RWPE2 (cell line): Measurements from ENCODE around the gene SYNE1.

Experiments
- ATAC-seq: fragments of 200-7000 bp; cut with Tn5 transposase; 3 replicates; pipeline ENCODE4 v1.9.1; 2021; ENCODE audit warnings: low read depth
- DNase-seq: peaks from one replicate; pipeline ENCODE4 v3.0.0-alpha.2; 2020; ENCODE audit warnings: low spot score
- H3K27ac ChIP-seq: fragments of 450-650 bp; 2 replicates; pipeline ENCODE4 v1.5.1; 2017; ENCODE audit warnings: mild to moderate bottlenecking; ENCODE audit not compliant: poor library complexity, severe bottlenecking
- H3K27me3 ChIP-seq: fragments of 250-450 bp; sonication (Bioruptor Pico); 2 replicates; pipeline ENCODE4 v1.5.1; 2021; ENCODE audit warnings: mild to moderate bottlenecking, moderate library complexity; ENCODE audit not compliant: insufficient read depth, poor library complexity, severe bottlenecking
- H3K36me3 ChIP-seq: fragments of 250-450 bp; sonication (Bioruptor Pico); 2 replicates; pipeline ENCODE4 v1.5.1; 2020; ENCODE audit warnings: low read depth, mild to moderate bottlenecking, moderate library complexity
- H3K4me1 ChIP-seq: fragments of 250-450 bp; sonication (Bioruptor Pico); 2 replicates; pipeline ENCODE4 v1.5.1; 2021; ENCODE audit warnings: mild to moderate bottlenecking, moderate library complexity; ENCODE audit not compliant: insufficient read depth, poor library complexity, severe bottlenecking
- H3K4me3 ChIP-seq: fragments of 250-450 bp; sonication (Bioruptor Pico); 2 replicates; pipeline ENCODE4 v1.5.1; 2021; ENCODE audit warnings: mild to moderate bottlenecking, moderate library complexity; ENCODE audit not compliant: severe bottlenecking
- H3K9me3 ChIP-seq: fragments of 250-450 bp; sonication (Bioruptor Pico); 2 replicates; pipeline ENCODE4 v1.5.1; 2021; ENCODE audit warnings: mild to moderate bottlenecking, moderate library complexity; ENCODE audit not compliant: severe bottlenecking
- TF ChIP-seq, protein P1 (sequence below): fragments of 450-650 bp; IDR thresholded peaks from one replicate; pipeline ENCODE4 v1.5.1; 2017; ENCODE audit warnings: mild to moderate bottlenecking, moderate library complexity; ENCODE audit not compliant: poor library complexity, severe bottlenecking

The SYNE1 gene

GRCh38 chr6:152098683-152099082 is 538.5 kb downstream of the SYNE1 start:
- peak overlapping the region; percentile 87 for H3K27ac ChIP-seq
- no peaks in the 10 kb centered on the region for H3K27me3 ChIP-seq
- no peaks in the 10 kb centered on the region for H3K9me3 ChIP-seq

DNA sequence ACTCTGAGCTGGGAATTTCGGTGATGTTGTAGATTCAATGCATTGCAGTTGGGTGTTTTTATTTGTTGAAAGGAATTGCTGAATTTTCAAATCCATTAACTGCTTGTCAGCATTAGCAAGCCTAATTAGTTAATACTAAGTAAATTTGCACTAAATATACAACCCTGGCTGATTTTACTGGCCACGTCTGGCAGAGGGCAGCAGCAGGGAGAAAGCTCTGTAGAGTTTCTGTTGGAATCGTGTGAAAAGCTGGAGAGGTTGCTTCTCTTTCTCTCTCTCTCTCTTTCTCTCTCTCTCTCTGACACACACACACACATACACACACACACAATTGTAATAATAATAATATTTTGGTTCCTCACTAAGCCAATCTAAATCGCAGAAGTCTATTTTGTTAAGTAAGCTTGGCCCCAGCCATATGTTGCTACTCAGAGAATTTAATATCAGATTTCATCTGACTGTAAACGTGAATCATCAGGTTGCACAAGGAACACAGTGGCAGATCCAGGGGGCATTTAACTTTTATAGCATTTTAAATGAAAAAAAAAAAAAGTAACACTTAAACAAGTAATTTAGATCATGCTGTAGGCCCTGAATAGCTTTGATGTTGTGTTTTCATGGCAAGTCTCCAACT is 540.2 kb downstream of the SYNE1 start:
- Histone ChIP-seq H3K27me3 (no peaks in the 10 kb centered on the region), H3K4me3 (no peak overlapping the region), H3K36me3 (no peaks in the 10 kb centered on the region), H3K9me3 (no peaks in the 10 kb centered on the region), H3K27ac (peak overlapping the region; percentile 87), H3K4me1 (peaks cover 48% of the 10 kb centered on the region)
- ATAC-seq (peak; percentile 53), DNase-seq (no peak)
- TF ChIP-seq, protein P1, sequence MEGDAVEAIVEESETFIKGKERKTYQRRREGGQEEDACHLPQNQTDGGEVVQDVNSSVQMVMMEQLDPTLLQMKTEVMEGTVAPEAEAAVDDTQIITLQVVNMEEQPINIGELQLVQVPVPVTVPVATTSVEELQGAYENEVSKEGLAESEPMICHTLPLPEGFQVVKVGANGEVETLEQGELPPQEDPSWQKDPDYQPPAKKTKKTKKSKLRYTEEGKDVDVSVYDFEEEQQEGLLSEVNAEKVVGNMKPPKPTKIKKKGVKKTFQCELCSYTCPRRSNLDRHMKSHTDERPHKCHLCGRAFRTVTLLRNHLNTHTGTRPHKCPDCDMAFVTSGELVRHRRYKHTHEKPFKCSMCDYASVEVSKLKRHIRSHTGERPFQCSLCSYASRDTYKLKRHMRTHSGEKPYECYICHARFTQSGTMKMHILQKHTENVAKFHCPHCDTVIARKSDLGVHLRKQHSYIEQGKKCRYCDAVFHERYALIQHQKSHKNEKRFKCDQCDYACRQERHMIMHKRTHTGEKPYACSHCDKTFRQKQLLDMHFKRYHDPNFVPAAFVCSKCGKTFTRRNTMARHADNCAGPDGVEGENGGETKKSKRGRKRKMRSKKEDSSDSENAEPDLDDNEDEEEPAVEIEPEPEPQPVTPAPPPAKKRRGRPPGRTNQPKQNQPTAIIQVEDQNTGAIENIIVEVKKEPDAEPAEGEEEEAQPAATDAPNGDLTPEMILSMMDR: peak; percentile 36

More at GRCh38 chr6:152098683-152099082, 538.5 kb downstream of the SYNE1 start:
- Histone ChIP-seq H3K4me1 (peaks cover 41% of the 10 kb centered on the region), H3K36me3 (no peaks in the 10 kb centered on the region), H3K4me3 (no peak overlapping the region)
- no peak for ATAC-seq
- DNase-seq: no peak
- TF ChIP-seq, protein P1: no peak

GRCh38 chr6:152094992-152095592 is 542.1 kb downstream of the SYNE1 start:
- Histone ChIP-seq H3K27me3 (no peaks in the 10 kb centered on the region), H3K36me3 (no peaks in the 10 kb centered on the region), H3K27ac (peak overlapping the region; percentile 87), H3K4me1 (peaks cover 41% of the 10 kb centered on the region), H3K9me3 (no peaks in the 10 kb centered on the region), H3K4me3 (no peak overlapping the region)
- ATAC-seq (peak; percentile 88), DNase-seq (peak; percentile 95)
- TF ChIP-seq, protein P1: no peak

DNA sequence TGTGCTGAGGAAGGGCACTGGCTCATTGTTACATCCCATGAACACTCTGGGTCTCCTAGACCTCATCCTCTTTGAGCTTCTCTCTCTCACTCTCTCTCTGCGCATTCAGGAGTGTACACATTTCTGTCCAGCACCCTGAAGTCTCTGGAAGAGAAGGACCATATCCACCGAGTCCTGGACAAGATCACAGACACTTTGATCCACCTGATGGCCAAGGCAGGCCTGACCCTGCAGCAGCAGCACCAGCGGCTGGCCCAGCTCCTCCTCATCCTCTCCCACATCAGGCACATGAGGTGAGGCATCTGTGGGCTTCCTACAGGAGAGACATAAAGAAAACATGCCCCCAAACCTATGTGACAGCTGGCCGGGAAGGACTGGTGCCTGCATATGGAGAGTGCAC is 542.9 kb downstream of the SYNE1 start:
- ATAC-seq: no peak
- H3K27me3 ChIP-seq: no peaks in the 10 kb centered on the region
- TF ChIP-seq, protein P1: no peak
- H3K9me3 ChIP-seq: no peaks in the 10 kb centered on the region
- no peaks in the 10 kb centered on the region for H3K36me3 ChIP-seq
- H3K4me1 ChIP-seq: peaks cover 36% of the 10 kb centered on the region
- peak overlapping the region; percentile 87 for H3K27ac ChIP-seq
- DNase-seq: no peak
- no peak overlapping the region for H3K4me3 ChIP-seq

DNA sequence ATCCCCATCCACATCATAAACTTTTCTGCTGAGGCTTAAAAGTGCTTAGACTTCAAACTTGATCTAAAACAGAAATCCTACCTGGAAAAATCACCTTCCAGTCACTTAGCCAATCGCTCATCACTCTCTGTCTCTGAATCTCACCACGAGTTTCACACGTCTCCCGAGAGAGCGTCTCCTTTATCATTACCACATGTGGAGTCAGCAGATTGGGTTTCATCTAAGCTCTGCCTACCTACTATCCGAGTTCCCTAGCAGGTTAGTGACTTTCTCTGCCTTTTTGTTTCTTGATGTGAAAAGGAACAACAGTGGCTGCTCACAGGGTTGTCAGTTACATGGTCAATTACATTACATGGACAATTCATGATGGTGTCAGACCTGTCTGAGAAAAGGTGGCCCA is 543.5 kb downstream of the SYNE1 start:
- H3K4me3 ChIP-seq: no peak overlapping the region
- H3K27me3 ChIP-seq: no peaks in the 10 kb centered on the region
- DNase-seq (no peak), ATAC-seq (no peak)
- TF ChIP-seq, protein P1: no peak
- no peaks in the 10 kb centered on the region for H3K9me3 ChIP-seq
- no peaks in the 10 kb centered on the region for H3K36me3 ChIP-seq
- H3K4me1 ChIP-seq: peaks cover 36% of the 10 kb centered on the region
- peak overlapping the region; percentile 87 for H3K27ac ChIP-seq
